HepG2 (cell line): ENCODE data around the gene C11orf21. TPM values are rescaled to one million over a fixed set of nuclear protein-coding genes. Genes with fewer than 3 reads are reported as not detected.

Experiments
- ATAC-seq: fragments of 200-7000 bp; cut with Tn5 transposase; 3 replicates; pipeline ENCODE4 v1.9.1; 2020; ENCODE audit warnings: mild to moderate bottlenecking, moderate library complexity
- BruUV-seq: library from RNA; stranded (reverse); fragments of 400-500 nt; replicated peaks from 2 replicates; lab custom pipeline; 2021; lab: Mats Ljungman, UMichigan
- CTCF ChIA-PET: fragments of 300-600 bp; formaldehyde crosslinking; extraction: SDS; loops from one replicate; lab custom pipeline; 2021; ENCODE audit warnings: low total read pairs, inconsistent platforms, low intra/inter-chr PET ratio; lab: Yijun Ruan, JAX
- POLR2A ChIA-PET: fragments of 350-600 bp; sonication (Branson Sonifier 250); formaldehyde crosslinking; loops from one replicate; lab custom pipeline; 2020; ENCODE audit warnings: antibody characterized with exemption, inconsistent platforms; lab: Yijun Ruan, JAX
- DNase-seq: peaks from one replicate; pipeline ENCODE4 v3.0.0-alpha.2; 2015; ENCODE audit warnings: low spot score
- FAIRE-seq: peaks from 3 replicates; lab custom pipeline; 2011; peaks lifted over from hg19 to GRCh38; lab: Jason Lieb, UNC
- H2AFZ ChIP-seq: one replicate; pipeline ENCODE4 v1.6.1; 2011; ENCODE audit warnings: low read length, inconsistent platforms
- H3K27ac ChIP-seq: fragments of 300-600 bp; 3 replicates; pipeline ENCODE4 v1.8.0; 2011; ENCODE audit warnings: mixed run types, mild to moderate bottlenecking, mixed read lengths, low read length, inconsistent platforms; ENCODE audit not compliant: insufficient read depth; ENCODE audit errors: extremely low read length
- H3K27me3 ChIP-seq, 2 experiments: fragments of 200-600 bp in 1 of 2; 2 replicates in 1 of 2; 3 replicates in 1 of 2; pipeline versions ENCODE4 v1.6.0 to v1.8.0; 2011; ENCODE audit warnings: low read length in 2 of 2, mild to moderate bottlenecking in 2 of 2, moderate library complexity in 2 of 2, inconsistent platforms in 1 of 2; ENCODE audit not compliant: insufficient read depth in 2 of 2, control insufficient read depth in 1 of 2
- H3K36me3 ChIP-seq, 2 experiments: fragments of 200-600 bp in 1 of 2; replicated peaks in 1 of 2; 2 replicates in 1 of 2; 3 replicates in 1 of 2; pipeline versions ENCODE4 v1.5.1 to v1.8.0; 2011; ENCODE audit warnings: low read length in 2 of 2, inconsistent platforms in 1 of 2; ENCODE audit not compliant: insufficient read depth in 2 of 2, control insufficient read depth in 1 of 2
- H3K4me1 ChIP-seq: 2 replicates; pipeline ENCODE4 v1.5.1; 2012; ENCODE audit warnings: low read length, inconsistent platforms; ENCODE audit not compliant: insufficient read depth
- H3K4me2 ChIP-seq: 2 replicates; pipeline ENCODE4 v1.6.0; 2011; ENCODE audit warnings: low read depth, low read length, inconsistent platforms
- H3K4me3 ChIP-seq, 3 experiments: fragments of 200-600 bp in 1 of 3; sonication (generic), shearing (Covaris generic) in 1 of 3; replicated peaks in 1 of 3; 2 replicates each; pipeline ENCODE4 v1.5.1; 2011 to 2016; ENCODE audit warnings: low read length in 3 of 3, inconsistent platforms in 2 of 3, low read depth in 2 of 3, mild to moderate bottlenecking in 2 of 3, control low read depth in 1 of 3, mixed read lengths in 1 of 3; ENCODE audit not compliant: insufficient read depth in 1 of 3
- H3K79me2 ChIP-seq: one replicate; pipeline ENCODE4 v1.6.1; 2011; ENCODE audit warnings: low read length, inconsistent platforms; ENCODE audit not compliant: insufficient read depth
- H3K9ac ChIP-seq: 2 replicates; pipeline ENCODE4 v1.6.0; 2011; ENCODE audit warnings: mild to moderate bottlenecking, low read depth, low read length, inconsistent platforms; ENCODE audit not compliant: insufficient read depth
- H3K9me3 ChIP-seq: 2 replicates; pipeline ENCODE4 v1.5.1; 2012; ENCODE audit warnings: mild to moderate bottlenecking, low read length
- H4K20me1 ChIP-seq: 2 replicates; pipeline ENCODE4 v1.6.0; 2011; ENCODE audit warnings: inconsistent platforms, mild to moderate bottlenecking, low read length, moderate library complexity; ENCODE audit not compliant: insufficient read depth
- ATF4 ChIP-seq, 2 experiments: fragments of 450-650 bp in 1 of 2; sonication (generic) in 1 of 2; formaldehyde crosslinking; IDR thresholded peaks; 2 replicates each; pipeline versions ENCODE4 v1.5.0 to v1.8.0; 2020 to 2022; ENCODE audit warnings: mild to moderate bottlenecking in 1 of 2, missing genetic modification reagents in 1 of 2
- ETV5 ChIP-seq: IDR thresholded peaks from 2 replicates; pipeline ENCODE4 v1.6.1; 2018; ENCODE audit warnings: missing biosample characterization, missing genetic modification reagents, inconsistent platforms, borderline replicate concordance
- GLMP ChIP-seq: sonication (generic); formaldehyde crosslinking; IDR thresholded peaks from 2 replicates; pipeline ENCODE4 v1.9.0; 2021; ENCODE audit warnings: missing genetic modification reagents, mild to moderate bottlenecking, borderline replicate concordance
- KMT2A ChIP-seq: sonication (generic); formaldehyde crosslinking; IDR thresholded peaks from 2 replicates; pipeline ENCODE4 v1.4.0; 2020; ENCODE audit warnings: missing genetic modification reagents
- MTA3 ChIP-seq: sonication (generic); formaldehyde crosslinking; IDR thresholded peaks from 2 replicates; pipeline ENCODE4 v1.4.0; 2020; ENCODE audit warnings: missing genetic modification reagents
- NR2F6 ChIP-seq, 2 experiments: IDR thresholded peaks; 2 replicates each; pipeline ENCODE4 v1.6.1; 2016; ENCODE audit warnings: antibody characterized with exemption in 1 of 2, mild to moderate bottlenecking in 1 of 2
- POLR2AphosphoS5 ChIP-seq: IDR thresholded peaks from 2 replicates; pipeline ENCODE4 v1.6.1; 2012; ENCODE audit warnings: low read depth, low read length
- RFX5 ChIP-seq: IDR thresholded peaks from 2 replicates; pipeline ENCODE4 v1.6.1; 2011; ENCODE audit warnings: low read depth, low read length, improper control_type of control experiment
- RFXAP ChIP-seq: sonication (generic); formaldehyde crosslinking; IDR thresholded peaks from 2 replicates; pipeline ENCODE4 v1.4.0; 2020; ENCODE audit warnings: missing genetic modification reagents, borderline replicate concordance
- SIN3B ChIP-seq: fragments of 150-350 bp; IDR thresholded peaks from 2 replicates; pipeline ENCODE4 v1.6.1; 2014; ENCODE audit warnings: low read length
- THYN1 ChIP-seq: sonication (generic); formaldehyde crosslinking; IDR thresholded peaks from 2 replicates; pipeline ENCODE4 v1.8.1; 2023; ENCODE audit warnings: low read depth, mild to moderate bottlenecking, moderate library complexity, missing genetic modification reagents, borderline replicate concordance
- TOPORS ChIP-seq: sonication (generic); formaldehyde crosslinking; IDR thresholded peaks from 2 replicates; pipeline ENCODE4 v1.8.0; 2023; ENCODE audit warnings: mild to moderate bottlenecking, missing genetic modification reagents
- ZC3H13 ChIP-seq: sonication (generic); formaldehyde crosslinking; IDR thresholded peaks from 2 replicates; pipeline ENCODE4 v1.8.1; 2023; ENCODE audit warnings: mild to moderate bottlenecking, missing genetic modification reagents, moderate library complexity
- ZNF121 ChIP-seq: sonication (generic); formaldehyde crosslinking; IDR thresholded peaks from 2 replicates; pipeline ENCODE4 v1.5.0; 2020; ENCODE audit warnings: mild to moderate bottlenecking, missing genetic modification reagents
- ZNF652 ChIP-seq: IDR thresholded peaks from 2 replicates; pipeline ENCODE4 v1.6.1; 2016; ENCODE audit warnings: low read depth, borderline replicate concordance
- WGBS: methylation state at CpG from one replicate; pipeline ENCODE4 v1.1.6; 2017; ENCODE audit warnings: low lambda C conversion rate; 5-methylcytosine and 5-hydroxymethylcytosine counted together
- in situ Hi-C: cut with HindIII; loops from 2 replicates; pipeline ENCODE4 v1.10.0; 2017; ENCODE audit warnings: low pct_unique_long_range_greater_than_20kb; ENCODE audit not compliant: extremely low pct_ligation_motif_present
- intact Hi-C: fragments of 100-400 bp; cut with micrococcal nuclease; formaldehyde crosslinking; loops from one replicate; pipeline ENCODE4 v1.10.0; 2022; ENCODE audit not compliant: unreplicated experiment
- polyA plus RNA-seq, 8 experiments: library from polyadenylated mRNA; depleted of rRNA in 3 of 8; stranded (reverse) in 7 of 8; unstranded in 1 of 8; fragments of >200 nt; fragmentation: Illumina TruSeq in 4 of 8; extraction: Trizol in 4 of 8; gene quantifications; 2 replicates each; pipeline versions ENCODE4 v1.2.1 to v1.2.3, GENCODE V29; 2011 to 2016; ENCODE audit warnings: low read depth in 4 of 8, missing spikeins in 1 of 8, mixed read lengths in 1 of 8; ENCODE audit not compliant: insufficient read depth in 1 of 8
- total RNA-seq, 5 experiments: library from RNA; depleted of rRNA; stranded (reverse); fragments of >200 nt; fragmentation: Illumina TruSeq; extraction: Trizol; gene quantifications; 2 replicates each; pipeline ENCODE4 v1.2.3, GENCODE V29; 2016; ENCODE audit warnings: low read depth in 1 of 5

C11orf21 gene
- total and polyA plus RNA-seq, 2 of the 13 experiments (the other 11 are each of a cell fraction or from before 2014, with no cell fraction given), result 0.08 TPM; not detected in 1

GRCh38 chr11:2272228-2272945 lies 29.3 kb downstream of the C11orf21 start:
- Histone ChIP-seq H3K27ac (no peak overlapping the region), H4K20me1 (no peaks in the 10 kb centered on the region), H3K4me2 (no peak overlapping the region), H3K79me2 (no peaks in the 10 kb centered on the region), H3K36me3 (no peaks in the 10 kb centered on the region), H3K4me1 (peaks cover 10% of the 10 kb centered on the region; the same call in 1 of the 2 replicates), H3K4me3 (no peak overlapping the region), H2AFZ (no peak overlapping the region), H3K9ac (no peak overlapping the region), H3K9me3 (no peaks in the 10 kb centered on the region), H3K27me3 (peaks cover 3 to 39% of the 10 kb centered on the region in 2 experiments; a peak in 4 of 5 replicates)
- peak; percentile 68; the same call in 1 of the 2 replicates for TF ChIP-seq RFX5
- TF ChIP-seq SIN3B, result no peak
- WGBS, result 74% methylated on average over 12 of the region's 21 CpGs
- FAIRE-seq (no peak), ATAC-seq (no peak), DNase-seq (no peak)
- intact Hi-C loops (no loop called here), in situ Hi-C loops (no loop called here)
- ChIA-PET CTCF (no interaction called here), POLR2A (no interaction called here)
- BruUV-seq, result no TSS peak

GRCh38 chr11:2271327-2272227 lies 30.1 kb downstream of the C11orf21 start:
- intact Hi-C loops (no loop called here), in situ Hi-C loops (no loop called here)
- Histone ChIP-seq H3K9ac (no peak overlapping the region), H3K4me2 (no peak overlapping the region), H3K79me2 (no peaks in the 10 kb centered on the region), H3K27me3 (peaks cover 3 to 31% of the 10 kb centered on the region in 2 experiments; a peak in 4 of 5 replicates), H3K27ac (no peak overlapping the region), H2AFZ (no peak overlapping the region), H3K9me3 (no peaks in the 10 kb centered on the region), H3K4me1 (peaks cover 10% of the 10 kb centered on the region; the same call in 1 of the 2 replicates), H3K36me3 (no peaks in the 10 kb centered on the region), H3K4me3 (no peak overlapping the region), H4K20me1 (no peaks in the 10 kb centered on the region)
- FAIRE-seq (no peak), ATAC-seq (no peak), DNase-seq (no peak)
- ChIA-PET POLR2A (no interaction called here), CTCF (no interaction called here)
- BruUV-seq, result no TSS peak
- WGBS, result 79% methylated on average over 30 of the region's 45 CpGs
- TF ChIP-seq POLR2AphosphoS5 (no peak), ZNF652 (no peak), THYN1 (CRISPR knock-in tag) (no peak), TOPORS (CRISPR knock-in tag) (no peak), ZNF121 (no peak), ATF4 (CRISPR knock-in tag; IDR thresholded peaks at IDR 0.05) (no peak), ETV5 (CRISPR knock-in tag) (no peak), NR2F6 (IDR thresholded peaks at IDR 0.05) (no peak), NR2F6 (CRISPR knock-in tag; IDR thresholded peaks at IDR 0.05) (no peak), GLMP (CRISPR knock-in tag) (no peak), RFXAP (no peak), KMT2A (CRISPR knock-in tag) (no peak), MTA3 (CRISPR knock-in tag) (no peak), ZC3H13 (no peak)
